Measurements from ENCODE around the gene C3orf52.

The C3orf52 gene

GRCh38 chr3:112136959-112137693 is 50.9 kb downstream of the C3orf52 start:
- DNase-seq (ENCODE audit: low read depth), result peak; percentile 21

- DNase-seq (ENCODE audit: low read depth), result no peak
Observed at GRCh38 chr3:112137781-112138180, 51.6 kb downstream of the C3orf52 start.

- DNase-seq (ENCODE audit: low read depth), result no peak
Observed at GRCh38 chr3:112138219-112138969, 52.2 kb downstream of the C3orf52 start.

GRCh38 chr3:112140584-112140983 is 54.4 kb downstream of the C3orf52 start:
- DNase-seq (ENCODE audit: low read depth), result no peak

GRCh38 chr3:112141293-112141692 is 55.1 kb downstream of the C3orf52 start:
- DNase-seq (ENCODE audit: low read depth), result no peak

- DNase-seq (ENCODE audit: low read depth), result no peak
Observed at GRCh38 chr3:112143251-112143650, 57.1 kb downstream of the C3orf52 start.

- DNase-seq (ENCODE audit: low read depth), result no peak
Observed at GRCh38 chr3:112143689-112144088, 57.5 kb downstream of the C3orf52 start.

- DNase-seq (ENCODE audit: low read depth), result no peak
Observed at GRCh38 chr3:112149136-112149535, 62.9 kb downstream of the C3orf52 start.

GRCh38 chr3:112167758-112168157 is 81.6 kb downstream of the C3orf52 start:
- no peak for DNase-seq (ENCODE audit: low read depth)

Measured in fibroblast of the conjunctiva (primary cell).